T-cell (primary cell): ENCODE results near the gene MICAL3. TPM values are rescaled to one million over a fixed set of nuclear protein-coding genes. Genes with fewer than 3 reads are reported as not detected.

Source experiments
- ATAC-seq, 4 experiments: fragments of 200-7000 bp in 3 of 4; fragments of 150-1000 bp in 1 of 4; cut with Tn5 transposase; replicated peaks in 1 of 4; 1 replicate in 3 of 4; 2 replicates in 1 of 4; pipeline ENCODE4 v1.10.0; 2021; ENCODE audit warnings: moderate library complexity in 3 of 4, mild to moderate bottlenecking in 2 of 4, moderate number of reproducible peaks in 1 of 4
- CTCF ChIA-PET, 2 donors: fragments of 300-600 bp; sonication (Branson Sonifier 250); formaldehyde crosslinking; loops; one replicate each; lab custom pipeline; 2022; ENCODE audit warnings: antibody characterized with exemption in 2 of 2; lab: Charles Lee
- POLR2A ChIA-PET, 2 donors: fragments of 300-600 bp; sonication (Branson Sonifier 250); formaldehyde crosslinking; loops; one replicate each; lab custom pipeline; 2022; ENCODE audit warnings: antibody characterized with exemption in 2 of 2; lab: Charles Lee
- DNase-seq, 35 experiments: peaks; one replicate each; pipeline versions ENCODE4 v3.0.0 to v3.0.0-alpha.2; 2013 to 2023
- H3K27ac ChIP-seq: one replicate; pipeline ENCODE4 v1.5.1; 2013; ENCODE audit warnings: low read length
- H3K27me3 ChIP-seq, 2 experiments: replicated peaks in 1 of 2; 1 replicate in 1 of 2; 2 replicates in 1 of 2; pipeline versions ENCODE4 v1.6.1 to v1.7.0; 2013; ENCODE audit warnings: low read length in 1 of 2, mixed read lengths in 1 of 2; ENCODE audit not compliant: control insufficient read depth in 2 of 2, insufficient read depth in 2 of 2; ENCODE audit errors: extremely low read depth in 1 of 2
- H3K36me3 ChIP-seq, 2 donors: 1 replicate in 1 of 2; 2 replicates in 1 of 2; pipeline versions ENCODE4 v1.6.1 to v1.7.0; 2013; ENCODE audit warnings: low read length in 1 of 2; ENCODE audit not compliant: control insufficient read depth in 2 of 2, insufficient read depth in 1 of 2; ENCODE audit errors: extremely low read depth in 1 of 2
- H3K4me1 ChIP-seq, 2 experiments: 1 replicate in 1 of 2; 2 replicates in 1 of 2; pipeline versions ENCODE4 v1.6.1 to v1.7.0; 2013; ENCODE audit warnings: low read length in 2 of 2, mixed read lengths in 1 of 2; ENCODE audit not compliant: insufficient read depth in 2 of 2, control insufficient read depth in 1 of 2; ENCODE audit errors: extremely low read depth in 1 of 2
- H3K4me3 ChIP-seq, 2 donors: 1 replicate in 1 of 2; 2 replicates in 1 of 2; pipeline versions ENCODE4 v1.5.1 to v1.7.0; 2013; ENCODE audit warnings: mild to moderate bottlenecking in 2 of 2, low read length in 1 of 2, moderate library complexity in 1 of 2; ENCODE audit not compliant: control insufficient read depth in 1 of 2; ENCODE audit errors: extremely low read depth in 1 of 2
- H3K9me3 ChIP-seq: 2 replicates; pipeline ENCODE4 v1.7.0; 2013
- H3K27ac Mint-ChIP-seq, 2 donors: one replicate each; pipeline ENCODE4 v1.8.0; 2020 to 2021; ENCODE audit warnings: mild to moderate bottlenecking in 2 of 2, mixed read lengths in 2 of 2
- H3K27me3 Mint-ChIP-seq, 2 donors: one replicate each; pipeline ENCODE4 v1.8.0; 2021 to 2022; ENCODE audit warnings: mixed read lengths in 2 of 2
- H3K36me3 Mint-ChIP-seq: one replicate; pipeline ENCODE4 v1.8.0; 2021; ENCODE audit warnings: mixed read lengths
- H3K4me1 Mint-ChIP-seq, 3 donors: one replicate each; pipeline ENCODE4 v1.8.0; 2020 to 2022; ENCODE audit warnings: mixed read lengths in 3 of 3, mild to moderate bottlenecking in 1 of 3
- H3K4me3 Mint-ChIP-seq, 3 donors: one replicate each; pipeline ENCODE4 v1.8.0; 2020 to 2022; ENCODE audit warnings: mild to moderate bottlenecking in 3 of 3, mixed read lengths in 3 of 3, moderate library complexity in 3 of 3
- H3K9me3 Mint-ChIP-seq, 3 donors: one replicate each; pipeline ENCODE4 v1.8.0; 2020 to 2022; ENCODE audit warnings: mixed read lengths in 3 of 3
- WGBS: methylation state at CpG from one replicate; pipeline ENCODE4 v1.1.5; 2013; ENCODE audit warnings: missing lambda C conversion rate; ENCODE audit not compliant: insufficient coverage; 5-methylcytosine and 5-hydroxymethylcytosine counted together
- total RNA-seq, 35 experiments: library from RNA in 6 of 35; stranded (reverse) in 6 of 35; fragments of 120-200 nt in 1 of 35; gene quantifications; one replicate each; pipeline versions ENCODE4 v1.2.1 to v1.2.4 and lab custom pipeline; 2013 to 2026

The MICAL3 gene
- total RNA-seq, 5 donors from 2014 or later (not counting 1 experiment from before 2014, with no cell fraction given), result 19.1 to 37.5 (median 22.3) TPM

DNA sequence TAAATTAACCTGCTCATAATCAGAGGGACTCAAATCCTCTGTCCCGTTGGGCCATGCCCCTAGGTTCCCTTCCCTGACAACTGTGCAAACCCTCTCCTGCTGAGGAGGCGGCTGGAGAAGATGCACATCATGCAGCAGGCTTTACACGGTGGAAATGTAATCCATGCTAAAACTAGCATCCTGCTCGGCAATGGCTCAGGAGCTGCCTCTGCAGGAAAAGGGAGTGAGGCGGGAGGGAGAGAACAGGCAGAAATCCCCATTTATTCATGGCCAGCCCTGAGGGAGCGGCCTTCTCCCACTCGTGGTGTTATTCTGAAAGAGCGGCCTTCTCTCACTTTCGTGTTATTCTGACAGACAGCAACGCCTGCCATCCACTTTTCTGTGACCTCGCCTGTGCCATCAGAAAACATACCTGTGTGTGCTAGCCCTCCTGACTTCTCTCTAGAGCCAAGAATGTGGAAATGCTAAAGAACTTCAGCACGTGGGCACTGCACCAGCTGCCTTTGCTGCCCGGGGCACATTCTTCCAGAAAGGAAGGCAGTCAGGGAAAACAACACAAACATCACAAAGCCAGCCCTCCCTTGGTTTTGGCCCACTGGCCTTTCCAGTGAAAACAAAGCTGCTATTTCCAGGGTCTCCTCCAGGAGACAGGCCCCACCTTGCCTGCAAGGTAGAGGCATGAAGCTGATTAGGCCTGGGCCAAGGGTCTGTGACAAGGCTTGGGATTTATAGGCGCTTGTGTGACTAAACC is 187.2 kb downstream of the MICAL3 start:
- Histone ChIP-seq H3K4me1 (peaks cover 0 to 12% of the 10 kb centered on the region in 2 experiments), H3K9me3 (no peaks in the 10 kb centered on the region), H3K27me3 (no peaks in the 10 kb centered on the region), H3K27ac (no peak overlapping the region), H3K36me3 (peaks cover 0 to 10% of the 10 kb centered on the region in 2 donors), H3K4me3 (no peak overlapping the region)
- no peaks in the 10 kb centered on the region for H3K9me3 Mint-ChIP-seq
- H3K27me3 Mint-ChIP-seq, result no peaks in the 10 kb centered on the region
- no peak overlapping the region for H3K4me3 Mint-ChIP-seq
- ChIA-PET CTCF (no interaction called here), POLR2A (no interaction called here)
- peaks cover 5% of the 10 kb centered on the region for H3K36me3 Mint-ChIP-seq
- 84% methylated on average over 12 of the region's 14 CpGs for WGBS
- no peak overlapping the region for H3K27ac Mint-ChIP-seq
- H3K4me1 Mint-ChIP-seq, result peaks cover 0 to 6% (median 1%) of the 10 kb centered on the region in 3 donors
- no peak for ATAC-seq
- DNase-seq, result no peak

DNA sequence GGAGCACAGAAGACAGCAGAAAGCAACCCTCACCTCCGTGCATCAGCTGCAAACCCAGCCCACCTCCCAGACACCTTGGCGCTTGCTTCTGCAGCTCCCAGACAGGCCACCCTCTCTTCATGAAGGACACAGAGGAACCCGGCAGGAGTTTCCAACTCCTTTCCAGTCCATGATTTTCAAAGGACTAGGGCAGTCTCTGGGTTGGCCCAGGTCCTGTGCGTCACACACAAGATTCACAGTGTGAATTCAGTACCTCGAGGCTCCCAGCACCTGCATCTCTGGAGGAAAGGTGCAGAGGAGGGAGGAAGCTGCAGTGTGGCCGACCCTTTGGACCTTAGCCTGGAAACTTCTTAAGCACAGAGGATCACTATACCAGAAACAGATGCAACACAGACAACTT is 189.1 kb downstream of the MICAL3 start:
- CTCF ChIA-PET, result no interaction called here
- H3K27ac ChIP-seq, result no peak overlapping the region
- peaks cover 0 to 3% (median 1%) of the 10 kb centered on the region in 3 donors for H3K4me1 Mint-ChIP-seq

DNA sequence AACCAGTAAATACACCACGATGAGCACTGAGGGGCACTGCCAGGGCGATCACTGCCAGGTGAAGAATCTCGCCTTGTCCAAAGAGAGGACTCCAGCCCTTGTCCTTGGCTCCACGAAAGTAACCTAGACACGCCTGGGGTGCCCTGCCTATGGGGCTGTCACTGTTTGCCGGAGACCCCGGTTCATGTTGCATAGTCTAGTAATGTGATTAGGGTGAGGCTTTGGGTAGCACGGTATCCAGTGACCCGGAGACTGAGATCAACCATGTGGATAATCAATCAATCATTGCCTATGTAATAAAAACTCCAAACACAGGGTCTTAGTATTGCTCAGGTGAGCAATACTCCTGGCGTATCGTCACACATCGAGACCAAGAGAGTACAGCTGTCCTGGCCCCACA is 190.9 kb downstream of the MICAL3 start:
- POLR2A ChIA-PET, result no interaction called here
- Mint-ChIP-seq H3K4me3 (no peak overlapping the region), H3K9me3 (no peaks in the 10 kb centered on the region), H3K36me3 (peaks cover 5% of the 10 kb centered on the region), H3K27ac (no peak overlapping the region), H3K27me3 (no peaks in the 10 kb centered on the region), H3K4me1 (peaks cover 7 to 10% (median 8%) of the 10 kb centered on the region in 3 donors)
- Histone ChIP-seq H3K27me3 (no peaks in the 10 kb centered on the region), H3K4me1 (peaks cover 0 to 10% of the 10 kb centered on the region in 2 experiments), H3K9me3 (no peaks in the 10 kb centered on the region), H3K27ac (no peak overlapping the region), H3K4me3 (no peak overlapping the region), H3K36me3 (peaks cover 3 to 4% of the 10 kb centered on the region in 2 donors)
- ATAC-seq (no peak), DNase-seq (no peak)
- WGBS, result 100% methylated on average over 9 of the region's 12 CpGs
- CTCF ChIA-PET, result interaction anchor here (0.6 to 0.9 kb wide), 3 partner anchors 196 to 243 kb away, joined by 3 to 4 read pairs (median 3); no protein-coding TSS in a partner anchor

More for the DNA sequence above, 189.1 kb downstream of the MICAL3 start:
- H3K4me3 Mint-ChIP-seq, result no peak overlapping the region
- no peaks in the 10 kb centered on the region for H3K27me3 ChIP-seq
- H3K36me3 ChIP-seq, result peaks cover 3 to 5% of the 10 kb centered on the region in 2 donors
- DNase-seq, result no peak
- no peak overlapping the region for H3K27ac Mint-ChIP-seq
- H3K9me3 ChIP-seq, result no peaks in the 10 kb centered on the region
- peaks cover 0 to under 1% of the 10 kb centered on the region in 2 experiments for H3K4me1 ChIP-seq
- WGBS, result 84% methylated on average over 3 of the region's 6 CpGs
- H3K4me3 ChIP-seq, result no peak overlapping the region
- H3K27me3 Mint-ChIP-seq, result no peaks in the 10 kb centered on the region
- POLR2A ChIA-PET, result no interaction called here
- peaks cover under 1% of the 10 kb centered on the region for H3K36me3 Mint-ChIP-seq
- no peak for ATAC-seq
- no peaks in the 10 kb centered on the region for H3K9me3 Mint-ChIP-seq

DNA sequence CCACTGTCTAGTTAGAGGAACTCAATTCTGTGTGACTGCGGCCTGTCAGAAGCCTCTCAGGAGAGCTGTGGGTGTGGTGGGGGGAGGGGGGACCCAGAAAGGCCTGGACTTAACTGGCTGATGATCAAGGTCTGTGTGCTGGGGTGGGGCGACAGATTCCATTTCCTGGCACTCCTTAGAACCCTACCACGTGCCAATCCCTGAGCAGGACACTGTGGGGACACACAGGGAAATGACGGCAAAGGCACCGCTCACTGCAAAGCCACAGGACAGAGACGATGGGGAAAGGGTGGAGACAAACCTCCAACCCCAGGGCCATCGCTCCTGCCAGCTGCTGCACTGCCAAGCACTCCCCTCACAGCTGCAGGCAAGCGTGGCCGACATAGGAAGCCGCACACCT is 191.7 kb downstream of the MICAL3 start:
- H3K27me3 ChIP-seq, result no peaks in the 10 kb centered on the region
- Mint-ChIP-seq H3K27ac (no peak overlapping the region), H3K36me3 (peaks cover 5% of the 10 kb centered on the region), H3K4me1 (peaks cover 7 to 10% (median 8%) of the 10 kb centered on the region in 3 donors), H3K4me3 (no peak overlapping the region), H3K9me3 (no peaks in the 10 kb centered on the region), H3K27me3 (no peaks in the 10 kb centered on the region)
- H3K27ac ChIP-seq, result no peak overlapping the region
- ChIA-PET CTCF (no interaction called here), POLR2A (no interaction called here)
- H3K4me3 ChIP-seq, result no peak overlapping the region
- WGBS, result 77% methylated on average over 5 of the region's 10 CpGs
- H3K36me3 ChIP-seq, result peaks cover 3% of the 10 kb centered on the region in 2 donors
- peaks cover 0 to 10% of the 10 kb centered on the region in 2 experiments for H3K4me1 ChIP-seq
- DNase-seq (no peak), ATAC-seq (no peak)
- H3K9me3 ChIP-seq, result no peaks in the 10 kb centered on the region

- no peak overlapping the region for H3K27ac ChIP-seq
- Mint-ChIP-seq H3K9me3 (no peaks in the 10 kb centered on the region), H3K27ac (no peak overlapping the region), H3K36me3 (peaks cover 8% of the 10 kb centered on the region), H3K27me3 (no peaks in the 10 kb centered on the region), H3K4me3 (no peak overlapping the region), H3K4me1 (peaks cover 7 to 10% (median 8%) of the 10 kb centered on the region in 3 donors)
- peaks cover 0 to 10% of the 10 kb centered on the region in 2 experiments for H3K4me1 ChIP-seq
- no peaks in the 10 kb centered on the region for H3K9me3 ChIP-seq
- H3K36me3 ChIP-seq, result peaks cover 0 to 3% of the 10 kb centered on the region in 2 donors
- no peak overlapping the region for H3K4me3 ChIP-seq
- H3K27me3 ChIP-seq, result no peaks in the 10 kb centered on the region
- ChIA-PET CTCF (interaction anchor here (0.6 to 4.0 kb wide), 5 partner anchors 25 to 246 kb away, joined by 3 to 41 read pairs (median 3); partner anchors contain the start of gene PEX26 (in 1 of the 2)), POLR2A (no interaction called here)
- DNase-seq (no peak), ATAC-seq (no peak)
- WGBS, result 95% methylated on average over 6 of the region's 17 CpGs
Observed at GRCh38 chr22:17831501-17832251, 192.7 kb downstream of the MICAL3 start.
